Right forelimb (tissue), 1 donor: Measurements from ENCODE around the gene GJB3.
"Not testable (repeated sequence)": the region's sequence is repeated elsewhere in the genome, so short reads cannot be mapped to it uniquely, and the experiment has no call there.

Experiments
- DNase-seq: peaks from one replicate; pipeline ENCODE4 v3.0.0-alpha.2; 2018

The GJB3 gene

GRCh38 chr1:34786521-34787325 lies 5.7 kb downstream of the GJB3 start:
- DNase-seq, result peak; percentile 70

- DNase-seq, result no peak
Measured at GRCh38 chr1:34787461-34788420, 6.7 kb downstream of the GJB3 start.

GRCh38 chr1:34790985-34791384 lies 10.0 kb downstream of the GJB3 start:
- DNase-seq, result no peak

DNA sequence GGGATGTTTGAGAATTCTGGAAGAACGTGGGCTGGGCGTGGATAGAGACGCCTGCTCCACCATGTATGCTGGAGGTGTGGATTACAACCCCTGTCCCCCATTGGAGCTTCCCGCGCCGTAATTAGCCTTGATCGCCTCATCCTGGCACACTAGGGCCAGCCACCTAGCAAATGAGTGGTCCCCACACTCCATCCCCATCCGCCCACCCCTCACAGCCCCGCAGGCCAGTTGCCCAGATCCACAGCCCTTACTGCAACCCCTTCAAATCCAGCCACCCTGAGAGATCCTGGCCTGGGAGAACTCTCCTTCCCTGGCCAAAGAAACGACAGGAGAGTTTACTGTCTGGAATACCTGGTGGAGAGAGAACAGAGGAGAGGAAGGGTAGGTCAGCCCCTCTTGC lies 11.4 kb downstream of the GJB3 start:
- no peak for DNase-seq

- no peak for DNase-seq
Measured at GRCh38 chr1:34792868-34793727, 12.1 kb downstream of the GJB3 start, which contains the start of gene GJA4. GJA4 (plus strand) TSS chr1:34792999; CDS start chr1:34794214, 1,215 bp downstream.

GRCh38 chr1:34794001-34794789 lies 13.2 kb downstream of the GJB3 start:
- no peak for DNase-seq

GRCh38 chr1:34794790-34795180 lies 13.8 kb downstream of the GJB3 start:
- DNase-seq, result no peak

DNA sequence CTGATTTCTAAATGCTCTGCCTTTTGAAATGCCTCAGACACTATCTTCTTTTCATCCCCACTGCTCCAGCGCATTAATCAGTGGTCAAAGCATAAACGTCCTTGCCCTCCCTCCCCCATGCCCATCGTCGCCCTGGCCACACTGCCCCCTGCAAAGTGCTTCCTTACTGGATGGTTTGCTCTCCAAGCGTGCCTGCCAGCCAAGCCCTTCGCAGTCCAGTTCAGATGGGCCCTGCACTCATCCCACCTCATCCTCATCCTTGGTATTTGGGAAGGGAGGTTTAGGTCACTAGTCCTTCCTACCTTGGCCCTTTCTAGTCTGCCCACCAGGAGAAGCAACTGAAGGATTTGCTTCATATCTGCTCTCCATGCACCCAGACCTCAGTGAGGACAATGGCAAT lies 14.9 kb downstream of the GJB3 start:
- DNase-seq, result no peak

DNA sequence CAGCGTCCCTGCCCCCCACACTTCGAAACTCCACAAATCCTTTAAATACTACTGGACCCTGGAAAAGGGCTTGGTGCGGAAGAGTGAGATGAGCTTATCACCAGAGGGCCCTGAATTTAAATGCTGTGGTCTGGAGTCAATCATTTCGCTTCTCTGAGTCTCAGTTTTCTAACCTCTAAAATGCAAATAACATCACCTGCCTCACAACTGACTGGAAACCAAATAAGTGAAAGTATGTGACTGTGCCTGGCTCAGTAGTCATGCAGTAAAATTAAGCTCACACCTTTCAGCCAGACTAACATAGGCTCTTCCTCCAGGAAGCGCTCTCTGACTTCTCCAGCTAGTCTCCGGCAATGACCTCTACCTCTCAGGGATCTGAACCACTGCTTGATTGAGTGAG lies 16.0 kb downstream of the GJB3 start:
- DNase-seq, result no peak

DNA sequence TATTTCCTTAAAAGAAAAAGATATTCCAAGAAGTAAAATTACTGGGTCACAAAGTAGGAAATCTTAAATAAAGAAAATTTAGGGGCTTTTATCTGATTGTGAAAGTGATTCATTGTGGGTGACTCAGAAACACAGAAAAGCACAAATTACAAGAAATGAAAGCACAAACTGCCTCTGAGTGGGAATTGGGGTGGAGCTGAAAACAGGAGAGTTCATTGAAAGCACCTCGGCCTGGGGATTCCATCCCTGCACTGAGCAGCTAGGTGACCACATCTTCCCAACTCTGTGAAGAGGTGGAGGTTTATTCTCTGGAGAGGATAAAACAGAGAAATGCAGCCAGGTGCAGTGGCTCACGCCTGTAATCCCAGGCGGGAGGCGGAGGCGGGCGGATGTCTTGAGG lies 19.2 kb downstream of the GJB3 start:
- no peak for DNase-seq

DNA sequence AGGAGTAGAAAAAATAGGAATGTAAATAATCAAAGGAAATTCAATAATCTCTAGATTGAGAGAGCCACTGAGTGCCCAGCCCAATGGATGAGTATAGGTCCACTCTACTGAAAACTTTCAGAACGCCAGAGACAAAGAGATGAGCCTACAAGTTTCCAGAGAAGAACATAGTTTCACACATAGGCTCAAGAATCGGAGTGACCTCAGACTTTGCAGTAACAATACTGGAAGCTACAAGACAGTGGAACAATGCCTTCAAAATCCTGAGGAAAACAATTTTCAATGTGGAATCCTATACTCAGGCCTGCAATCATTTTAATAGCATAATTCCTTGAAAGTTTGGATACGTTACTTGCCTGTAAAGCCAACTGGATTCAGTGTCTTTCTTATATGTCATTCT lies 22.8 kb downstream of the GJB3 start:
- no peak for DNase-seq

GRCh38 chr1:34806396-34806795 lies 25.4 kb downstream of the GJB3 start:
- no peak for DNase-seq

DNA sequence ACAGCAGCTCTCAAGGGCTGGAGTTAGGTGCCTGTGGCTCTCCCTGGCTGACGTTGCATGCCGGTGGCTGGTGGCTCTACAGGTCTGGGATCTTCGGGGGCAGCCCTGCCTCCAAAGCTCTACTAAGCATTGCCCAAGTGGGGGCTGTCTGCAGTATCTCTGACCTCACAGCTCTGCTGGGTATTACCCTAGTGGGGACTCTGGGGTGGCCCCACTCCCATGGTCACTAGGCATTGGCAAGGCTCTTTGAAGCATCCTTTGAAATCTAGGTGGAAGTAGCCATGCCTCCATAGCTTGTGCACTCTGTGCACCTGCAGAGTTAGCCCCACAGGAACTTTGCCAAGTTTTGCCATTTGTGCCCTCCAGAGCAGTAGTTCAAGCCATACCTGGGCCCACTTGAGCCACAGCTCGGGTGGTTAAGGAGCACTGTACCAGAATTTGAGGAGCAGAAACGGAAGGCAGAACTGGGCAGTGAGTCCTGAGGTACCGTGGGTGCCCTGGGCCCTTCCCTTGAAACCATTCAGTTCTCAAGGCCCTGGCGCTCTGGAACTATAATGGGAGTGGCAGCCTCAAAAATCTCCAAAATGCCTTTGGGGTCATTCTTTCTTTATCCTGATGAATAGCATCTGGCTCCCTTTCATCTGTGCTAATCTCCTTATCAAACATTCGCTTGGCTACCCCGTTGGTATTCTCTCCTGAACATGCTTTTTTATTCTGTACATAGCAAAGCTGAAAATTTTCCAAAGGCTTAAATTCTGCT lies 27.2 kb downstream of the GJB3 start:
- no peak for DNase-seq

DNA sequence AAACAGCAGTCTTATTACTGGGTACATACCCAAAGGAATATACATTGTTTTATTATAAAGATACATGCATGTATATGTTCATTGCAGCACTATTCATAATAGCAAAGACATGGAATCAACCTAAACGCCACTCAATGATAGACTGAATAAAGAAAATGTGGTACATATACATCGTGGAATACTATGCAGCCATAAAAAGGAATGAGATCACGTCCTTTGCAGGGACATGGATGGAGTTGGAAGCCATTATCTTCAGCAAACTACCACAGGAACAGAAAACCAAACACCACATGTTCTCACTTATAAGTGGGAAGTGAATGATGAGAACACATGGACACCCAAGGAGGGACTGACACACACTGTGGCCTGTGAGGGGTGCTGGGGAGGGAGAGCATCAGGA lies 29.8 kb downstream of the GJB3 start:
- not testable (repeated sequence) for DNase-seq

DNA sequence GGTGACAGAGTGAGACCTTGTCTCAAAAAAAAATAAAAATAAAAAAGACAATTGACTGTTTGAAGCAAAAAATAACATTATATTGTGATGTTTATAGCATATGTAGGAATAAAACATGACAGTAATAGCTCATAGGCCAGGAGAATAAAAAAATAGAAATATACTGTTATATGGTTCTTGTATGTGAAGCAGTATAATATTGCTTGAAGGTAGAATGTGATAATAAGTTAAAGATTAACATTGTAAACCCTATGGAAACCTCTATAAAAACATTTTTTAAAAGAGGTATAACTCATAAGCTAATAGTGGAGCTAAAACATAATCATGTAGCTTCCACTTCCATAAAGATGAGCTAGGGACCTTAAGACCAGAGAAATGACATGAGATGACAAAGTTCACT lies 35.3 kb downstream of the GJB3 start:
- no peak for DNase-seq

- DNase-seq, result no peak
Measured at GRCh38 chr1:34816778-34817177, 35.8 kb downstream of the GJB3 start.

- not testable (repeated sequence) for DNase-seq
Measured at GRCh38 chr1:34818862-34819261, 37.8 kb downstream of the GJB3 start.

GRCh38 chr1:34822202-34822601 lies 41.2 kb downstream of the GJB3 start:
- DNase-seq, result no peak

DNA sequence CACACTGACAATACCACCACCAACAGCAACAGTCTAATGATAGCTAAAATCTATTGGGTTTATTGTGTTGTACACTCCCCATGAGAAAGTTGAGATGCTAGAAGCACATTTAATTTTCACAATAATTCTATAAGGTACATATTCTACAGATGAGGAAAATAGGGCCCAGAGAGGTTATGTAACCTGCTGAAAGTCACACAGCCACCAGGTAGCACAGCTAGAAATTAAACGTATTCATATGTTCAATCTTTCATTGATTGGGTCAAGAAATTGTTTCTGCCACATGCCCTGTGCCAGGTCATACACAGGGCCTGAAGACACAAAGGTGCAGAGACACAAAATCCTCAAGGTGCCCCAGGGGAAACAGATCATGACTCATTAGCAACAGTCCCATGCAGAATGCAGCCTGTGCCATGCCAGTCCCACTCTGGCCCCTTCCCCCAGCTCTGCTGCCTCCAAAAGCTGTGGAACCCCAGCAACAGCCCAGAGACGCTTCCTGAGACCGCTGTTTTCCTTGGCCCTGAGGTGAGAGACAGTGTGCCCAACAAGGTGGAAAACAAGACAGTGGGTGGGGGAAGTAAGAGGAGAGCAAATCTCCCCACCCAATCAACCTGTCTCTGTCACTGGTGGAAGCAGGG lies 43.9 kb downstream of the GJB3 start:
- DNase-seq, result no peak

DNA sequence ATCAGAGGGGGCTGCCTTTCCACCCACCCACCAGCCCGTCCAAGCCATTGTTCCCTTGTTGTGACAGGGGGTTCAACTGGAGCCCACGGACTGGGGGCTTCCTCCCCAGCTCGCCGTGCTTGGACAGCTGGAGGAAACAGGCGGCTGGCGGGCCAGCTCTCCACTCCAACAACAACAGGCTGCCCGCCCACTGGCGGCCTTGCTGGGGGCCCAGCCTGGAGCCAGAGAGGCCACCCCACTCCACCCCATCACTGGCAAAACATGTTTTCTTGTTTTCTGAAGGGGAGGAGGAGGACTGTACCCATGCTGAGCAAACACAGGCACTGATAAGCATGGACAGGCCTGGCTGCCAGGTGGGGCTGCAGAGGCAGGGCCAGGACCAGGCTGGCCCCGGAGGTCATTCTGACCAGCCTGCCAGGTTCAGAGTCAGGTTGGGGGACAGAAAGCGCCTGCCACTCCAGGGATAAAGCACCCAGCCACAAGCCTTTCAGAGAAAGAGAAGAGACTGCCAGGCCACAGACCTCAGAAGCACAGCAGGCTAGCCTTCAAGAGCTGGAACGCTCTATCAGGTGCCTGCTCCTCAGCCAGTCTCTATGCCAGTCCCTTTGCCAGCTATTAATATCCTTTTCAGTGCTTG lies 44.6 kb downstream of the GJB3 start:
- no peak for DNase-seq
